Activated naive CD4-positive, alpha-beta T cell treated with anti-CD3 and anti-CD28 coated beads, Interleukin-2, amount 50 U/mL, for 16 hours (primary cell): ENCODE data around the gene NRGN.
A peak's percentile ranks its signal among the peaks of the same experiment; 100 is the strongest.
"Not testable (repeated sequence)": the region's sequence is repeated elsewhere in the genome, so short reads cannot be mapped to it uniquely, and the experiment has no call there.

Source experiments
- DNase-seq: peaks from one replicate; pipeline ENCODE4 v3.0.0-alpha.2; 2020

The NRGN gene

DNA sequence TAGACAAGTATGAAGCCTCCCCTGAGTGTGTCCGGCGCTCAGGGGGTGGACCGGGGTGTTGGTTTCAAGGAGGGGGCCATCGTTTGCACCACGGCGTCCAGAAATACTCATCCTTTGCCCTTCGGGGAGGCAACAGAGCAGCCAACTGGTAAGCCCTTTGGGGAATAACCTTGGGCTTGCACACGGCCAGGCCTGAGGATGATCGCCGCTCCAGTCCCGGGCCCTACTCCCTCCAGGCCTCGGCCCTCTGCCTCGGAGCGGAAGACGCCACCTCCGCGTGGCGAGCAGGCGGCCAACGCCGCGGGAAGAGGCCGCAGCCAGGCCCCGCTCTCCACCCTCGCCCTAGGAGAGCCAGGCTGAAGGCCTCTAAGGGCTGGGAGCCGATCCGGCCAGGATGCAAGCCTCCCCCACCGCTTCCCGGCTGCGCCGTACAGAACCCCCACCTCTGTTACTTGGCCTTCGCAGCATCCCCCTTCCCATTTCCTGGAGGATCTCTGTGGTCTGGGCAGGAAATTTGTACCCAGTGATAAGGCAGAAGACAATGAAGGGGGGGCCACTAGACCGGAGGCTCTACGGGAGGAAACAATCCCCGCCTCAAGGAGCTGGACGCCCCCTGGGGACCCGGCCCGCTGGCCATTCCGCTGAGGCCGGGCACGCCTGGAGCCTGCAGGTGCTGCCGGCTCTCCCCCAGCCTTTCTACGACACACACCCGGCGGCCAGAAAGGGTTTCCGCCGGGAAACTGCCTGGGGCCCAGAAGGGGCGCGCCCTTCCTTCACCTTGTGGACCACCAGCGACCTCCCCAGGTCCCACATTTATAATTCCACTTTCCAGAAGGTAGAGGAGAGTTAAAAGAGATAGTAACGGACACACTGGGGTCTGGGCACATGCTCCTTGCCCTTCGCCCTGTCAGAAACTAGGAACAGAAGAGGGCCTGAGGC, 19.8 kb downstream of the NRGN start:
- DNase-seq, result no peak

DNA sequence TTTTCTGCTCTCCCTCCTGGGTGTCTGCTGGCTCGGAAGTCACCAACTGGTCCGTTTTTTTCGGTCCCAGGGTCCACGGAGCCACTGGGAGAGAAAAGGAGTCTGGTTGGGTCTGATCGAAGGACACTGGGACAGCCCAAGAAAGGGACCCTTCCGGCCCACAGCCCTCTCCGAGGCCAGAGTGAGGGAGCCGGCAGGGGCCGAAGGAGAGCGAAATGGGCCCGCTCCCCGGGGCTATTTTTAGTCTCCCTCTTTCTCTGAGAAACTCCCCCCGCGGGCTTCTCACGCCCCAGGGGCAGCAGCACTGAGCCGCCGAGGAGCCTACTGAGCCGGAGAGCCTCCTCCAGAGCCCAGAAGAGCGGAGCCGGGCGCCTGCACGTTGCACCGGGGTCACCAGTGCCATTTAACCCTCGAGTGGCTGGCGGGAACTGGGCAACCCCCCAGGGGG, 20.5 kb downstream of the NRGN start:
- DNase-seq, result no peak

DNA sequence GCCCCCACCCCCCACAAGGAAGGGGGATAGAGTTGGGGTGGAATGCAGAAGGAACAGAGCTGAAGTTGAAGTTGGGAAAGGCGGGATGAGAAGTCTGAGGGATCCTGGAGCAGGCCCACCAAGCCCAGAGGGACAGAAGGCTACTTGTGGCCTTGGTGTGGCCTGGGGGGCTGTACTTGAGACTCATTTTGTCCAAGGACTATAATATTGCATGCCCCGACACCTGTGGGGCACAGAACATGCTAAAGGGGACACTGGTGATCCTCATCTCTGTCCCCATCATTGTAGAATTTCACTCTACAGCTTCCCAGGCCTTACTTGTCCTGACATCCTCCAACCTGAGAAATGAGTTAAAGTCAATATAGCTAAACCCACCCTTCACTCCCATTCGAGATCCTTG, 21.1 kb downstream of the NRGN start:
- no peak for DNase-seq

DNA sequence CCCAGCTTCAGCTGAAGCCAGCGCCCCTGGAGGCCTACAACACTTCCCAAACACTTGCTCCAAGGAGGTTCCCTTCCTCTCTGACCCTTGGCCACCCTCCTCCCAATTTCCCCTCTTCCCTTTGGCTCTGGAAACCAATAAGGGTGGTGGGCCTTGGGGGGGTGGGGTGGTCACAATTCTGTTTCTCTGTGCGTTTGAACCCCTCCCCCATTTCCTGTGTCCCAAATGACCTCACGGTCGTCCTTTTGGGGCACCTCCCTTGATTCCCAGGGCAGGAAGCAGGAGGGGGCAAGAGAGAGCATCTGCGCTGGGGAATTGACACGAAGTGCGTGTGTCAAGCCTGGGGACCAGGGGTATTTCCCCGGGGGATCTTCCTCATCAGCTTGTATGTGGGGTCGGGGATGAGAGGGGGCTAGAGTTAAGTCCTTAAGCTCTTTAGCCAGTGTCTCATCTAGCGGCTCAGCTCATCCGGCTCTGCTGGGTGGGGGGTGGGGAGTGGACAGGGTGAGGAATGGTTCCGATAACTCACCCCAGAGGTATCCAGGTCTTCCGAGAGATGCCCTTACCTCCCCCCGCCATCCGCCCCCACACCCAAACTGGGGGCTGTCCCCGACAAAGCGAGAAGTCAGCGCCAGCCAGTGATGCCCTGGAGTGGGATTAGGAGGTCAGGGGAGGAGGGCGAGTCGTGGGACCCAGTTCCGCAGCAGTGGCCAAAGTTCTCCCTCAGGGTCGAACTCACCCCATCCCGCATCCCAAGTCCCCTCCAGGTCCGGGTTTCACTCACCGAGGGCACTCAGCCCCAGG, 21.8 kb downstream of the NRGN start:
- DNase-seq, result no peak

DNA sequence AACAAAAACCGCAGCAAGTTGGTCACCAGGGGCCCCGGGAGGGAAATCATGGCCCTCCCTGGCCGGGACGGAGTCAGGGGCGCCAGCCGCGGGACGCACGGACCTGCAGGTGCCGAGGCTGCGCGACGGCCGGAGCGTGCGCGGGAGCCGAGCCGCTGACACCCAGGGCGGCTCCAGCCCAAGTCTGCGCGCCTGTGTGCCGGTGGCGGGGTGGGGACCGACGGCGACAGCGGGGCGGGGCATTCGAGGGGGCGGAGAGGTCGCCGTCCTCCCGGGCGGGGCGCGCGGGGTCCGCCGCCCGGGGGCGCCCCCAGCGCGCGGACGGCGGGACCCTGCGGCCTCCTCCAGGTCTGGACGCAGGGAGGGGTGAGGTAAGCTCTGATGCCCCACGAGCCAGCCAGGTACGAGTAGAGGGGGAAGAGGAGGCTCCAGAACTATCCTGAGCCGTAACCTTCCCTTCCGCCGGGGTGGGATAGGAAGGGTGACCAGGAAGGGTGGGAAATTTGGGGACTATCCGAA, 22.4 kb downstream of the NRGN start, which contains the start of gene ESAM:
ESAM (minus strand) TSS at position 186 of the 519 bp plus-strand sequence; CDS start at position 50, 136 bp downstream.
- peak; percentile 71 for DNase-seq

DNA sequence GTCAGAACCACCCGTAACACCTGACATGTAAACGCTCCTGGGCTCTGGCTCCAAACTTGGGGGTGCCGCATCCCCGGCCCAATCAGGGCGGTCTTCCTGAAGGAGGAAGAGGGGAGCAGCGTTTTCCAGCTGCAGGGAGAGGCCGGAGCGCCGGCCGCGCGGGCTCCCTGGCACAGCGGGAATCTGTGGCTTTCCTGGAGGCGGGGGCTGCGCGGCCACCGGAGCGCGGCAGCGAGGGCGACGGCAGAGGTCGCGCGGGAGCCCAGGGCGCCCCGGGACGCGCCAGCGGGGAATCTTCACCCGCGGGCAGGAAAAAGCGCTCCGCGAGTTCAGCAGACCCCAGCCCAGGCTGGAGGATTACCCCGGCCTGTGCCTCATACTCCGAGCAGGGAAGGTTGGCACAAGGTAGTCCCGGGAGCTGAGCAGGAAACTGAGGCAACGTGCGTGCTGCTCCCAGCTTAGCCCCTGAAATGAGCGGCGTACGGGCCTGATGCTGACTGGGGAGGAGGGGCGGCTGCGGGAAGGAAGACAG, 22.9 kb downstream of the NRGN start:
- DNase-seq, result no peak

DNA sequence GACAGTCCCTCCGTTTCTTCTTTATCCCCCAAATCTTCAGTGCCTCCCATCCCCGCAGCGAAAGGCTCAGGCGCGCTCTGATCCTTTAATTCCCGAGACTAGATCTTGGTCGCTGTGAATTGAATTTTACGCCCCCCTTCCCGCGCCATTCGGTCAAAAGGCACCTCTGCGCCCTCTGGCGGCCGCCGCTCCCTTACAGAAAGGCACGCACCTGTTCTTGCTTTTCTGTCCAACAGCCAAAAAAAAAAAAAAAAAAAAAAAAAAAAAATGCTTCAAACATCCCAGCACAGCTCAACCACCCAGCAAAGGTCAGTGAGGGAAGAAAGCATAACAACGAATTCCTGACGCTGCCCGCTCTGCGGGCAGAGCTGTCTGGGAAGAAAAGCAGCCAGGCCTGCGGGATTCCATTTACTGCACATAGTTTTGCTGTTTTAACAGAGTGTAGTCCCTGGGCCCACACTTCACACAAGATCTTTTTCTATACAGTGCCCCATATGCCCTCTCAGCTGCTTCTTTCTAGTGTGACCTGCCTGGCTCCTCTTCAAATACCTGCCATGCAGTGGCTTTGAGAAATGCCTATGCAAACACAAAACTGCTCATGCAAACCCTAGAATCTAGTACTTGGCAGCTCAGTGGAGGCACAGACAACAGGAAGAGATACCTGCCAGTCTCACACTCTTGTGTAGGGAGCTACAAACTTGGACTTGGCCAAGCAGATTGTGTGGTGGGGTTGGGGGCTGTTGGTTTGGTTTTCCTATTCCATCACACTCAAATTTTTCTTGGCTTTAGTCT, 23.6 kb downstream of the NRGN start:
- peak; percentile 89 for DNase-seq

DNA sequence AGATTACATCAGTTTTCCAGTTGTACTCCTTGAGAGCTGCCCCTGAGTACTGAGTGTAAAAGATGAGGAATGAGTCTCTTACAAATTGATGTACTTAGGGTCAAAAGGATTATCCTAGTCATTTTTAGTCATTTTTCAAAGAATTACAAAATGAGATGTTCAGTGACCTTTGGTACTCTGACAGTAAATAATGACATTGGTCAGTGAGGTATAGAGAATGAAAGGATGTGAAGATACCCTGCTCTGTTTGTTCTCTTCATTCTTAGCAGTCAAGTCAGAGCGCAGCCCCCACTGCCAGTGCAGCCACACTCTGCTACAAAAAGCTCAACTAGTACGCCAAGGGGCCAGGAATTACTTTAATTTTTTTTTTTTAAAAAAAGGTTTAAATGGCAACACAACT, 26.4 kb downstream of the NRGN start:
- DNase-seq, result no peak

DNA sequence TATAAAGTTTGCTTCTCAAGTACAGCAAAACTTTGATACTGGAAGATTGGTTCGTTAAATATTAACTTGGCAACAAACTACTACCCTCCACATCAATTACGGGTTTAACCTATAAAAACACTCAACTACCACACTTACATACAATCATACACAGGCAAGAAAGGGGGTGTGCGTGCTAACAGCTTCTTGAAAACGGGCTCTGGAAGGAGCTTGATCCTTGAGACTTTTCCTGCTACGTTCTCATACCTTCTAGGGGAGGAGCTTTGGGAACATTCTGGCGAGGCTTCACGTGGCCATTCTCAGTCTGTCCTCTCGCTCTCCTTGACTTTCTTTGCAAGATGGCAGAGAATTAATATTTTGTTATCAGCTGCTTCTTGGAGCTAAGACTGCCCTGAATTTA, 29.2 kb downstream of the NRGN start:
- no peak for DNase-seq

DNA sequence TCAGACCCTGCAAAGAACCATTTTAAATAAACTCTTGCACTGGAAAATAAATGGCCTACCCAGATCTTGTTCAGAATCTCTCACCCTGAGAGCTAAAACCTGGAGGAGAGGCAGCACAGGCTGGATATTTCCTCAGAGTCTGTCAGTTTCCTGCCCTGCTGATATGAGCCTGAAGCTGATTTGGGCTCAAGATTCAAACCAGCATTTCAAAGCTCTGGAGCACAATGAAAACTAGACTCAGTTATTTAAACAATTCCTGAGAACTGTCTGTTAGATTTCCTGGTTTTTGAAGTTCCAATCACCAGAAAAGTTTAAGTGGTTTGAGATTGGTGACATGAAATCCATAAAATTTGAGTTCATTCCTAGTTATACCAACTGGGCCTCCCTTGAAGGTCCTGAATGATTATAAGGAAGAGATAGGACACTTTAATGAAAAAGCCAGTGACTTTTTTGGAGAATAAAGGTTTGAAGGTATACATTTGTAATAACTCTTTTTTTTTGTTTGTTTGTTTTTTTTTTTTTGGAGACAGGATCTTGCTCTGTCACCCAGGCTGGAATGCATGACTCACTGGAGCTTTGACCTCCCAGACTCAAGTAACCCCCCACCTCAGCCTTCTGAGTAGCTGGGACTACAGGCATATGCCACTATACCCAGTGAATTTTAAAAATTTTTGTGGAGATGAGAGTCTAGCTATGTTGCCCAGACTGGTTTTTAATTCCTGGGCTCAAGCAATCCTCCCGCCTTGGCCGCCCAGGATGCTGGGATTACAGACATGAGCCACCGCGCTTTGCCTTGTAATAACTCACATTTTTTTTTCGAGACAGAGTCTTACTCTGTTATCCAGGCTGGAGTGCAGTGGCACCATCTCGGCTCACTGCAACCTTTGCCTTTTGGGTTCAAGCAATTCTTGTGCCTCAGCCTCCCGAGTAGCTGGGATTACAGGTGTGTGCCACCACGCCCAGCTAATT, 30.3 kb downstream of the NRGN start:
- no peak for DNase-seq

DNA sequence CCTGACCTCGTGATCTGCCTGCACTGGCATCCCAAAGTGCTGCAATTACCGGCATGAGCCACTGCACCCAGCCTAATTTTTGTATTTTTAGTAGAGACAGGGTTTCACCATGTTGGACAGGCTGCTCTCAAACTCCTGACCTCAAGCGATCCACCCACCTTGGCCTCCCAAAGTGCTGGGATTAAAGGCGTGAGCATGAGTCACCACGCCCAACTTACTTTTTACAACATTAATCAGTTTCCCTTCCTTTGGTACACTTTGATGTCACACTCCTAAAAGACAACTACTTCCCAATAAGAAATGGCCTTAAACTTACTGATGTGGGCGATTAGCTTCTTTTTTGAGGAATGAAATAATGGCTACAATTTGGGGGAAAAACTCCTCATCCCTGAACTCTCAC, 31.2 kb downstream of the NRGN start:
- not testable (repeated sequence) for DNase-seq

DNA sequence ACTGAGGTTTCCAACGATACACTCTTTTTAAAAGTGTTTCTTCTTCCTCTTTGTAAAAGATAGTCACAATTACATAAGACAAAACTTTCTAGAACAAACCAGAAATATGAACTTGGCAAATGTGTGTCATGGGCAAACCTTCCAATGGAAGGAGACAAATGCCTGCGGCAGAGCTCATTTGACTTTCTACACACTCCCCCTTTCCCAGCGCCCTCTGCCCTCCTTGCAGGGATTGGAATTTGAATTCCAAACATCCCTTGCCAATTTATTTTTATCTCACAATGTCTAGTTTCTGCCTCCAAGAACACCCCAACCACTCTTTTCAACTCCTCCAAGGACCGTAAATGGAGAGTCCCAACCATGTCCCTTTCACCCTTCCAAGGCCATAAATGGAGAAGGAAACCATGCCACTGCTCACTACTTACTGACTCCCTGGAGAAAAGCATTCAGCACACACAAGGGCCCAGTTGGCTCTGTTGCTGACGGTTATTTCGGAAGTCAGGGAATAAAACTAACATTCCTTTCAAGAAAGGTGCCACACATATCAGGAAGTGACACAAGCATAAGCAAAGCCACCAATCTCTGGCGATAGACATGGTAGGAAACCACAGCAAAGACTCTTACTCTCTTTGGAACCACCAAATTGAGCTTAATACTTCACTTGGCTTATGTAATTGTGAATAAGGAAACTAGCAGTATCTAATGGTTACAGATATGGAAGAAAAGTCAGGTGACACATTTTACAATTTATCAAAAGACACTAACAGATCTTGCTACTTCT, 37.3 kb downstream of the NRGN start:
- no peak for DNase-seq

DNA sequence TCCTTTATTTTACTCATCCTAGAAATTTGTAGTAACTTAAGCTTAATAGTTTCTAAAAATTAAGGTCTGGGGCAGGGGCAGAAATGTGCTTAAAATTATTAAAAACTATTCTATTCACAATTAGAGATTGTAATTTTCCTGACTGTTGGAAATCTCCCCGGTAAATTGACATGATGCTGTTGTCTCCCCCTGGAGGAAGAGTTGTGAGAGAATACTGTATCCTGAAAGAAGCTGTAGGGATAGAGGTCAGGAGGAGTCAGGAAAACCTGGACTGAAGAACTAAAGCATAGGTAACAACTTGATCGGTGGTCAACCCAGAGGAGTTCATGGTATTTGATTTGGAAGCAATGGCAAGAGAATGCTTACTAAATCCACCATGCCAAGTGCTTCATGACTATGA, 38.5 kb downstream of the NRGN start:
- no peak for DNase-seq

DNA sequence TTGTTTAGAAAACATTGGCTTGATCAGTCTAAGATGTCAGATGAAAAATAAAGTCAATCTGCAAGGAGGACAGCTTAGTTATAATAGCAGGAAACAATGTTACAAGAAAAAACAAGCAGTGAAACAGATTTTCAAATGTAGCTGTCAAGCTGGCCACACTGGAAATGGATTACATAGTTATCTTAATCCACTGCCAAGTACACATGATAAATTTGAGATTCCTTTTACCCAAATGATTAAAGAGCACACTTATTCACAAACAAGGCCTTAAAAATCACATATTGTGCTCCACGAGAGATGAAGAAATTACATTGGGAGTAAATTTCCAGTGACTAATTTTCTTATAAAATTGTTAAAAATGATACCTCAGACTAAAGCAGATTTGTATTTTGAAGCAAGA, 39.8 kb downstream of the NRGN start:
- DNase-seq, result no peak

DNA sequence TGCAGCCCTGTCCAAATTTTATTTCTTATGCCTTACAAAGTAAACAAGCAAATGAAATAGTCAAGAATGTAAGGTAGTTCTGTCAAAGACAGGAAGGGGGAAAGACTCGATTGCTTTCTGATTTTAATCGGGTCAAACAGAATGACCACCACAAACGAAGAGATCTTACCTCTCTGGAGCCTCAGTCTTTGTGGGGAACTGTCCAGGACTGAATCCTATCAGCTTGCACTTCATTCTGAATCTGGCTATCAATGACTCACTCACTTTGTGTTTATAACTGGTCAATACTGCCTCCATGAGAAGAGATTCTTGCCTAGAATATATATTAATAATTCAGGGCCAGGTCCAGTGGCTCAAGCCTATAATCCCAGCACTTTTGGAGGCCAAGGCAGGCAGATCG, 43.3 kb downstream of the NRGN start:
- DNase-seq, result no peak

DNA sequence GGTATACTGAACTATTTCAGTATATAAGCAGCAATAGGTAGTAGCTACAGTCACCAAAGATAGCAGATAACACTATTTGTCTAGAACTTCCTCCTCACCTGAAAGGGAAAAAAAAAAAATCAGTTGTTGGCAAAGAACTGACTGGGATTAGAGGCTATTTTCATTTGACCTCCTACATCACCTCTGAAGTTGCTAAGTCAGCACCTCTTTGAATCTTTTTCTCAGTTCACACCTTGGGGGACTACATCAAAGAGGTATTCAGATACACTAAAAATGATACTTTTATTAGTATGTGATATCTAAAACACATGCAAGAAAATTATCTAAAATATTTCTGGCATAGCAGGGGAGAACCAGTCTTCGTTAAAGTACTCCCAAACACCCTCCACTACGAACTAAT, 44.3 kb downstream of the NRGN start:
- DNase-seq, result no peak

DNA sequence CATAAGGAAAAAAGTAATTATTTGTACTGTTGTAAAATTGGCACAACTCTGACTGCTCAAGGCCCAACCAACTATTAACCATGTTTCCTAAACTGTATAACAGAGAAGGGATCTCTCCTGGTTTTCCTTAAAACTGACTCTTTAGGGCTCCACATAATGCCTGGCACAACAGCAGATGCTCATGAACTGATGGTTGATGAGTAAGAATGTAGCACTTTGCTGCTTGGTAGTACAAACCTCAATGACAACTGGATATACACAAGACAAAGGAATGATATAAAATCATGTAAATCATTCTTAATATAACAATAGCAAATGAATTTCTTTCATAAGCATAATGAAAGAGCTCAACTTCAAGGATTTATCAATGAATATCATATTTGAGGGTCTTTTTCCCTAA, 48.8 kb downstream of the NRGN start:
- DNase-seq, result no peak

DNA sequence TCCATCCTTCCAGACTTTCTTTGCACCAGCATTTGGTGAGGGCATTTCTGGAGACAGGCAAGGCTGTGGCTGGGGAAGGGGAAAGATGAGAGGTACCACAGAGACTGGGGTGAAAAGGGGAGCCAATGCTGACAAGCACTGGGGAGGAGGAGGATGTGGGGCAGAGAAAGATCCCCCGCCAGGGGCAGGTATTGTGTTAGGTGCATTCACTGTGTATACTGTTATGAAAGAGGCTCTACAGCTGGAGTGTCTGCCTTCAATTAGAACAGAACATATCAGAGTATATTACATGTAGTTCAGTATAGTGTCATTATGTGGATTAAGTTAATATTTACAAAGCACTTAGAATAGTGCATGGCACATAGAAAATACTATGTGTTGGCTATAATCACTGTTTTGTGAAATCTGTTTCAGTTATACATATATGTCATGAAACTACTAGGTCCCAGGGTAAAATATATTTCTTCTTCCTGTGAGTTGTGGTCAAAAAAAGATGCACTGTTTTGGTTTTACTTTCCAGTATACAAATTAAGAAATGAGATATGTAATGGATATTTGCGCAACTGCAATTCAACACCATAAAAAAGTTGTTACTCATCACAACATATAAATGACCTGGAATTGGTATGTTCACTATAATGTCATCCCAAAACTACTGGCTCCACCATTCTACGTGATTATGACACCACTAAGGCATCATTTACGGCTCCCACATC, 52.0 kb downstream of the NRGN start:
- DNase-seq, result no peak

DNA sequence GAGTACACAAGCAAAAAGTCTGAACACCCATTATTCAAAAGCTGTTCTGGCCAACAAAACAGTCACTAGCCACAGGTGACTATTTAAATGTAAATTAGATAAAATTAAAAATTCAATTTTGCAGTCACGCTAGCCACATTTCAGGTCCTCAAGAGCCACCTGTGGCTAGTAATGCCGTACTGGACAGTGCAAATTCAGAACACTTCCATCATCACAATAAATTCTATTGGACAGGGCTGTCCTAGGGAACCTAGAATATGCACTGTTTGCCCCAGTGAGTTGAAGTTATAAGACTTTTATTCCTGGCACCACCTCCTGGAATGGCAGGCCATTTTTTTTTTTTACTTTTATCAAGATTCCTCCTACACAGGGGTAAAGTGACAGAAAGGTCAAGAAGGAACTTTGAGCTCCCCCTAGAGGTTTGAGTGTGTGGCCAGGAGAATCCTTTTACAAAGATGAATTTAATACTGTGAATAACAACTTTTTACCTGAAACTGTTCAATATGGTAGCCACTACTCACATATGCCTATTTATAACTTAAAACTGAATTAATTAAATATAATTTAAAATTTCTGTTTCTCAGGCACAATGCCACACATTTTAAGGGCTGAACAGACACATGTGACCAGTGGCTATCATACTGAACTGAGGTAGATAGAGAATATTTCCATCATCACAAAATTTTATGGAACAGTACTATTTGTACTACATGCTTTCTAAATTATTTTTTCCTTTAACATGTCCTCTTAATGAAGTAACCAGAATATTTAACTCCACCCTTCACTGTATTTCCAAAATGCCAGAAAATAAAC, 53.9 kb downstream of the NRGN start:
- DNase-seq, result no peak
